Gastroesophageal sphincter (tissue), 3 donors: Measurements from ENCODE around the gene DPYD.

Source experiments
- CTCF ChIP-seq, 4 experiments: fragments of 200-600 bp in 2 of 4; fragments of 450-650 bp in 2 of 4; sonication (generic) in 1 of 4; IDR thresholded peaks; one replicate each; pipeline ENCODE4 v1.5.1; 2017 to 2019; ENCODE audit warnings: antibody characterized with exemption in 4 of 4, mild to moderate bottlenecking in 2 of 4, moderate library complexity in 2 of 4
- EP300 ChIP-seq: sonication (generic); formaldehyde crosslinking; IDR thresholded peaks from one replicate; pipeline ENCODE4 v1.6.1; 2017; ENCODE audit warnings: antibody characterized with exemption, mild to moderate bottlenecking
- POLR2A ChIP-seq, 2 donors: fragments of 450-650 bp; IDR thresholded peaks; one replicate each; pipeline ENCODE4 v1.6.1; 2017; ENCODE audit warnings: antibody characterized with exemption in 2 of 2, mild to moderate bottlenecking in 2 of 2, moderate library complexity in 1 of 2
- POLR2AphosphoS5 ChIP-seq: sonication (generic); formaldehyde crosslinking; IDR thresholded peaks from one replicate; pipeline ENCODE4 v1.6.1; 2017; ENCODE audit warnings: antibody characterized with exemption

DNA sequence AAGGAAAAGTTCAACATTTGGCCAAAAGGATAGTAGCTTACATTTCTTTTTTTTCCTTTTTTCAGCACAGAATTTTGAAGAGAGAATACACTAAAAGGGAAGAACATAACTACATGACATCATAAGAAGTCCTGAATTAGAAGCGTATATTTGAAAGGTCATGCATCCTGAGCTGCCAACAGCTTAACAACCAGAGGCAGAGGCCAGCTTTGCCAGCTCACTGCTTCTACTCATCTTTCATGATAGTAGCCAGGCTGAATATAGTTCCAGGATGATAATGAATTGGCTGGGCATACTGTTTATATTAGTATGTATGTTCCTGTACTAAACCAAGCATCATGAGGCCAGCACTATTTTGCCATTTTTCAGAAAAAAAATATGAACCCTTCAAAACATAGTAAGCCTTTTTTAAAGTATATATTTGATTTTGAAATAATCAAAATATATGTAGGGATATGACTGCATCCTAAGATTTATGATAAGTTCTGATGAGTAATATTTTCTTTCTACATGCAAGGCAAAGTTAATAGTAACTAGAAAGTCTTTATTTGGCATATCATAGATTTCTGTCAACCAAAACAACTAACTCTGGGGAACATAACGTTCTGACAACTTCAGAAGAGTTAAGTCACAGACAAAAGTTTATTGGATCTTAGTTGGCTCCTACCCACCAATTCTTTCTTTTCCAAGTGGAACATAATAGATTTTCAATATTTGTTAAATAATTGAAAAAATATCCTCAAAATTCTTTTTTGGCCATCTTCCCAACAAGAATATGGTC, 123.2 kb downstream of the DPYD start:
- TF ChIP-seq EP300, result no peak
- no peak for TF ChIP-seq CTCF (IDR thresholded peaks at IDR 0.05)
- TF ChIP-seq POLR2A (IDR thresholded peaks at IDR 0.05), result no peak
- TF ChIP-seq POLR2AphosphoS5, result peak; percentile 52
